GM12878 (cell line): Measurements from ENCODE around the gene CFL2. TPM values are rescaled to one million over a fixed set of nuclear protein-coding genes. Genes with fewer than 3 reads are reported as not detected.

ENCODE experiments used
- ATAC-seq: fragments of 200-7000 bp; cut with Tn5 transposase; 3 replicates; pipeline ENCODE4 v1.9.1; 2020; ENCODE audit warnings: mild to moderate bottlenecking, moderate library complexity
- BruUV-seq: library from RNA; stranded (reverse); fragments of 400-500 nt; replicated peaks from 2 replicates; lab custom pipeline; 2021; lab: Mats Ljungman, UMichigan
- CTCF ChIA-PET: fragments of 300-600 bp; sonication (Branson Sonifier 250); formaldehyde crosslinking; extraction: SDS; loops from one replicate; lab custom pipeline; 2021; ENCODE audit warnings: inconsistent platforms; lab: Yijun Ruan, JAX
- POLR2A ChIA-PET: fragments of 350-600 bp; formaldehyde crosslinking; extraction: SDS; loops from one replicate; lab custom pipeline; 2021; ENCODE audit warnings: inconsistent platforms; lab: Charles Lee
- RAD21 ChIA-PET: fragments of 300-600 bp; sonication (Branson Sonifier 250); formaldehyde crosslinking; loops from one replicate; lab custom pipeline; 2023; ENCODE audit warnings: antibody characterized with exemption; ENCODE audit not compliant: unreplicated experiment; lab: Charles Lee
- SMC1A ChIA-PET: fragments of 300-600 bp; sonication (Branson Sonifier 250); formaldehyde crosslinking; loops from one replicate; lab custom pipeline; 2023; ENCODE audit not compliant: unreplicated experiment, uncharacterized antibody; lab: Charles Lee
- DNase-seq: peaks from one replicate; pipeline ENCODE4 v3.0.0-alpha.2; 2011; ENCODE audit warnings: low read depth, low spot score
- FAIRE-seq: peaks from 3 replicates; lab custom pipeline; 2011; peaks lifted over from hg19 to GRCh38; lab: Jason Lieb, UNC
- H2AFZ ChIP-seq: 2 replicates; pipeline ENCODE4 v1.6.0; 2011; ENCODE audit warnings: low read depth, low read length, control low read depth; ENCODE audit not compliant: control insufficient read depth
- H3K27ac ChIP-seq: 2 replicates; pipeline ENCODE4 v1.5.1; 2011; ENCODE audit warnings: control low read depth; ENCODE audit not compliant: control insufficient read depth, insufficient read depth
- H3K27me3 ChIP-seq, 2 experiments: replicated peaks in 1 of 2; 2 replicates each; pipeline versions ENCODE4 v1.6.0 to v1.6.1; 2011; ENCODE audit warnings: low read length in 1 of 2; ENCODE audit not compliant: control insufficient read depth in 2 of 2, insufficient read depth in 2 of 2
- H3K36me3 ChIP-seq, 2 experiments: 2 replicates each; pipeline ENCODE4 v1.5.1; 2011; ENCODE audit warnings: low read length in 1 of 2; ENCODE audit not compliant: control insufficient read depth in 2 of 2, insufficient read depth in 2 of 2
- H3K4me1 ChIP-seq: 2 replicates; pipeline ENCODE4 v1.6.1; 2011; ENCODE audit warnings: mild to moderate bottlenecking, low read length, moderate library complexity, mixed read lengths; ENCODE audit not compliant: control insufficient read depth, insufficient read depth
- H3K4me2 ChIP-seq: 2 replicates; pipeline ENCODE4 v1.6.0; 2011; ENCODE audit warnings: control low read depth; ENCODE audit not compliant: control insufficient read depth, insufficient read depth
- H3K4me3 ChIP-seq: fragments of 200-600 bp; sonication (generic); 2 replicates; pipeline ENCODE4 v1.5.1; 2016
- H3K79me2 ChIP-seq: 2 replicates; pipeline ENCODE4 v1.6.0; 2011; ENCODE audit warnings: low read length; ENCODE audit not compliant: control insufficient read depth, insufficient read depth
- H3K9ac ChIP-seq: 2 replicates; pipeline ENCODE4 v1.8.0; 2011; ENCODE audit warnings: low read length, control low read depth, mixed read lengths; ENCODE audit not compliant: control insufficient read depth, insufficient read depth
- H3K9me3 ChIP-seq: replicated peaks from 3 replicates; pipeline ENCODE4 v1.5.1; 2011; ENCODE audit warnings: mild to moderate bottlenecking, low read length; ENCODE audit not compliant: control insufficient read depth, insufficient read depth
- H4K20me1 ChIP-seq: 2 replicates; pipeline ENCODE4 v1.6.0; 2011; ENCODE audit not compliant: control insufficient read depth, insufficient read depth
- ATF2 ChIP-seq: IDR thresholded peaks from 2 replicates; pipeline ENCODE4 v1.6.1; 2012; ENCODE audit warnings: low read length, inconsistent platforms
- CBFB ChIP-seq: IDR thresholded peaks from 2 replicates; pipeline ENCODE4 v1.6.1; 2016; ENCODE audit warnings: antibody characterized with exemption, low read depth
- CREM ChIP-seq: IDR thresholded peaks from 2 replicates; pipeline ENCODE4 v1.6.1; 2014; ENCODE audit warnings: antibody characterized with exemption, low read depth
- MLLT1 ChIP-seq: fragments of 450-650 bp; IDR thresholded peaks from 2 replicates; pipeline ENCODE4 v1.6.1; 2016; ENCODE audit warnings: mild to moderate bottlenecking
- POLR2AphosphoS5 ChIP-seq: IDR thresholded peaks from 2 replicates; pipeline ENCODE4 v1.6.1; 2011; ENCODE audit warnings: mild to moderate bottlenecking, low read length, inconsistent platforms
- POU2F2 ChIP-seq: IDR thresholded peaks from 3 replicates; pipeline ENCODE4 v1.6.1; 2011; ENCODE audit warnings: low read depth, mild to moderate bottlenecking, low read length, borderline replicate concordance
- SIN3A ChIP-seq: IDR thresholded peaks from 2 replicates; pipeline ENCODE4 v1.6.1; 2012; ENCODE audit warnings: low read depth, low read length, improper control_type of control experiment
- SKIL ChIP-seq: fragments of 450-650 bp; IDR thresholded peaks from 2 replicates; pipeline ENCODE4 v1.6.1; 2017; ENCODE audit warnings: mild to moderate bottlenecking, low read depth, inconsistent platforms; ENCODE audit not compliant: poor library complexity, severe bottlenecking
- SUZ12 ChIP-seq: fragments of 200-600 bp; sonication (generic); IDR thresholded peaks from one replicate; pipeline ENCODE4 v1.6.1; 2018; ENCODE audit warnings: antibody characterized with exemption, mild to moderate bottlenecking; ENCODE audit not compliant: unreplicated experiment
- WGBS: methylation state at CpG from one replicate; pipeline ENCODE4 v1.1.6; 2016; ENCODE audit warnings: low lambda C conversion rate; ENCODE audit not compliant: insufficient replicate concordance, insufficient coverage; ENCODE audit errors: missing lambda C conversion rate; 5-methylcytosine and 5-hydroxymethylcytosine counted together
- in situ Hi-C: fragments of 300-500 bp; cut with MboI; formaldehyde crosslinking; loops from 9 replicates; pipeline ENCODE4 v1.14.3; 2018; ENCODE audit warnings: mixed read lengths
- intact Hi-C: fragments of 100-400 bp; cut with micrococcal nuclease; formaldehyde crosslinking; loops from one replicate; pipeline ENCODE4 v1.14.2; 2022; ENCODE audit not compliant: unreplicated experiment
- polyA plus RNA-seq, 11 experiments: library from polyadenylated mRNA; depleted of rRNA in 4 of 11; unstranded in 6 of 11; stranded (reverse) in 5 of 11; fragments of >200 nt; fragmentation: Nextera tagmentation in 4 of 11; fragmentation: Illumina TruSeq in 1 of 11; extraction: Ambion mirVana in 4 of 11; extraction: Trizol in 1 of 11; gene quantifications; 1 replicate in 1 of 11; 2 replicates in 10 of 11; pipeline versions ENCODE4 v1.2.1 to v1.2.3, GENCODE V29; 2011 to 2016; ENCODE audit warnings: inconsistent platforms in 2 of 11, missing spikeins in 2 of 11, low read depth in 1 of 11
- total RNA-seq, 4 experiments: library from RNA; depleted of rRNA in 3 of 4; stranded (reverse); fragments of >200 nt in 3 of 4; fragmentation: Illumina TruSeq in 1 of 4; extraction: Trizol in 1 of 4; gene quantifications; 2 replicates each; pipeline versions ENCODE4 v1.2.1 to v1.2.3, GENCODE V29; 2013 to 2021

CFL2 gene
- total and polyA plus RNA-seq, 10 of the 15 experiments (the other 5 are each of a cell fraction or from before 2014, with no cell fraction given), result 4.7 to 13.4 (median 8.4) TPM

GRCh38 chr14:34692348-34692747, 22.0 kb downstream of the CFL2 start:
- H3K4me2 ChIP-seq, result no peak overlapping the region
- H3K79me2 ChIP-seq, result no peaks in the 10 kb centered on the region
- H3K27ac ChIP-seq, result no peak overlapping the region
- no TSS peak for BruUV-seq
- no peaks in the 10 kb centered on the region for H3K9me3 ChIP-seq
- no peak for DNase-seq
- ChIA-PET SMC1A (interaction anchor here (2.2 kb wide), 1 partner anchor 31 kb away, joined by 7 read pairs; no protein-coding TSS in a partner anchor), POLR2A (no interaction called here), RAD21 (interaction anchor here (1.2 kb wide), 1 partner anchor 31 kb away, joined by 6 read pairs; no protein-coding TSS in a partner anchor), CTCF (interaction anchor here (0.6 to 1.9 kb wide), 3 partner anchors 19 to 41 kb away, joined by 3 to 12 read pairs (median 6); no protein-coding TSS in a partner anchor)
- intact Hi-C loops, result no loop called here
- no peaks in the 10 kb centered on the region for H4K20me1 ChIP-seq
- H3K27me3 ChIP-seq, result no peaks in the 10 kb centered on the region
- in situ Hi-C loops, result no loop called here
- TF ChIP-seq ATF2, result no peak
- no peak for TF ChIP-seq POLR2AphosphoS5
- TF ChIP-seq POU2F2, result no peak
- no peak for TF ChIP-seq CREM
- no peak for TF ChIP-seq SIN3A
- no peak for TF ChIP-seq MLLT1
- TF ChIP-seq SUZ12, result no peak
- TF ChIP-seq SKIL, result no peak
- no peak for TF ChIP-seq CBFB
- no peaks in the 10 kb centered on the region for H3K4me1 ChIP-seq
- no peak for ATAC-seq
- no peak for FAIRE-seq
- no peak overlapping the region for H3K9ac ChIP-seq
- H3K4me3 ChIP-seq, result no peak overlapping the region
- no peaks in the 10 kb centered on the region for H3K36me3 ChIP-seq
- 74% methylated on average over 4 of the region's 4 CpGs for WGBS
- no peak overlapping the region for H2AFZ ChIP-seq
